Upper lobe of left lung (tissue), 6 donors: ENCODE results near the gene ST8SIA6. TPM values are rescaled to one million over a fixed set of nuclear protein-coding genes. Genes with fewer than 3 reads are reported as not detected.

Experiments
- ATAC-seq, 2 donors: fragments of 200-7000 bp; cut with Tn5 transposase; one replicate each; pipeline ENCODE4 v1.9.1; 2022; ENCODE audit warnings: mild to moderate bottlenecking in 2 of 2, moderate library complexity in 2 of 2; ENCODE audit not compliant: low FRiP score in 2 of 2
- DNase-seq, 2 donors: peaks; one replicate each; pipeline ENCODE4 v3.0.0-alpha.2; 2019 to 2020
- H3K27ac ChIP-seq, 4 donors: fragments of 200-600 bp; sonication (generic); one replicate each; pipeline ENCODE4 v1.5.1; 2016 to 2019
- H3K27me3 ChIP-seq, 4 donors: fragments of 200-600 bp; sonication (generic); one replicate each; pipeline ENCODE4 v1.5.1; 2017 to 2019
- H3K36me3 ChIP-seq, 4 donors: fragments of 200-600 bp; sonication (generic); one replicate each; pipeline ENCODE4 v1.5.1; 2016 to 2019
- H3K4me1 ChIP-seq, 4 donors: fragments of 200-600 bp; sonication (generic); one replicate each; pipeline ENCODE4 v1.5.1; 2018 to 2019
- H3K4me3 ChIP-seq, 4 donors: fragments of 200-600 bp; sonication (generic); one replicate each; pipeline ENCODE4 v1.5.1; 2017 to 2019; ENCODE audit warnings: mild to moderate bottlenecking in 2 of 4, moderate library complexity in 1 of 4
- H3K9me3 ChIP-seq, 4 donors: fragments of 200-600 bp; sonication (generic); one replicate each; pipeline ENCODE4 v1.5.1; 2018 to 2019
- CTCF ChIP-seq, 6 experiments: fragments of 450-650 bp in 4 of 6; fragments of 200-600 bp in 2 of 6; sonication (generic) in 2 of 6; IDR thresholded peaks; one replicate each; pipeline ENCODE4 v1.5.1; 2016 to 2019; ENCODE audit warnings: antibody characterized with exemption in 6 of 6
- EP300 ChIP-seq, 4 donors: sonication (generic); formaldehyde crosslinking; IDR thresholded peaks; one replicate each; pipeline ENCODE4 v1.5.1; 2017; ENCODE audit warnings: antibody characterized with exemption in 4 of 4, control low read depth in 2 of 4
- POLR2A ChIP-seq, 4 donors: fragments of 450-650 bp; IDR thresholded peaks; one replicate each; pipeline ENCODE4 v1.5.1; 2016 to 2017; ENCODE audit warnings: antibody characterized with exemption in 4 of 4, mild to moderate bottlenecking in 2 of 4
- POLR2AphosphoS5 ChIP-seq, 2 donors: sonication (generic); formaldehyde crosslinking; IDR thresholded peaks; one replicate each; pipeline ENCODE4 v1.5.1; 2017; ENCODE audit warnings: antibody characterized with exemption in 2 of 2
- WGBS, 2 donors: methylation state at CpG; one replicate each; pipeline ENCODE4 v1.1.5; 2017 to 2018; 5-methylcytosine and 5-hydroxymethylcytosine counted together
- total RNA-seq, 6 donors: library from RNA; depleted of rRNA in 4 of 6; stranded (reverse); fragments of >200 nt in 4 of 6; gene quantifications; one replicate each; pipeline versions ENCODE4 v1.1.0 to v1.2.1, GENCODE V29; 2016 to 2021
- donor health status: DM: no; HTN: no; CAD: no; lungs with moderate emphysema.
- donor health status: DM: no; HTN: yes; CAD: no; lungs with severe emphysema.

ST8SIA6 gene
- total RNA-seq, 6 donors from 2014 or later = 5.5 to 12.6 (median 7.0) TPM

GRCh38 chr10:17453035-17453372, 1.4 kb downstream of the ST8SIA6 start:
- Histone ChIP-seq H3K27ac (peak overlapping the region in 3 of 4 donors; percentile 80 to 85 (median 85)), H3K4me1 (peaks cover 11 to 18% (median 16%) of the 10 kb centered on the region in 4 donors), H3K36me3 (peaks cover 0 to 8% (median 0%) of the 10 kb centered on the region in 4 donors), H3K27me3 (peaks cover 0 to 14% (median 0%) of the 10 kb centered on the region in 4 donors), H3K9me3 (peaks cover 7 to 21% (median 17%) of the 10 kb centered on the region in 4 donors), H3K4me3 (peak overlapping the region in 3 of 4 donors; percentile 49 to 66 (median 60))
- WGBS, 2 donors = 8 to 14% methylated on average over 7 of the region's 7 CpGs
- no peak for DNase-seq
- no peak for ATAC-seq
- TF ChIP-seq POLR2AphosphoS5 (IDR thresholded peaks at IDR 0.05) (no peak), POLR2A (IDR thresholded peaks at IDR 0.05) (no peak), CTCF (IDR thresholded peaks at IDR 0.05) (no peak)

- TF ChIP-seq POLR2A (IDR thresholded peaks at IDR 0.05) = no peak
- TF ChIP-seq CTCF (IDR thresholded peaks at IDR 0.05) = no peak
- no peak for TF ChIP-seq EP300 (IDR thresholded peaks at IDR 0.05)
- no peak for TF ChIP-seq POLR2AphosphoS5 (IDR thresholded peaks at IDR 0.05)
- peak overlapping the region in 3 of 4 donors; percentile 19 to 58 (median 53) for H3K27ac ChIP-seq
- WGBS, 2 donors = 37 to 41% methylated on average over 6 of the region's 6 CpGs
- H3K36me3 ChIP-seq = peaks cover 0 to 8% (median 0%) of the 10 kb centered on the region in 4 donors
- peaks cover 11 to 18% (median 16%) of the 10 kb centered on the region in 4 donors for H3K4me1 ChIP-seq
- H3K4me3 ChIP-seq = peak overlapping the region in 3 of 4 donors; percentile 49 to 66 (median 60)
- DNase-seq (no peak), ATAC-seq (no peak)
- peaks cover 7 to 24% (median 18%) of the 10 kb centered on the region in 4 donors for H3K9me3 ChIP-seq
- peaks cover 0 to 14% (median 0%) of the 10 kb centered on the region in 4 donors for H3K27me3 ChIP-seq
Observed at GRCh38 chr10:17452060-17452841, 2.1 kb downstream of the ST8SIA6 start.

- peaks cover 0 to 14% (median 0%) of the 10 kb centered on the region in 4 donors for H3K27me3 ChIP-seq
- DNase-seq (no peak), ATAC-seq (no peak)
- peaks cover 7 to 24% (median 18%) of the 10 kb centered on the region in 4 donors for H3K9me3 ChIP-seq
- H3K4me3 ChIP-seq = no peak overlapping the region
- WGBS, 2 donors = 81 to 94% methylated on average over 4 of the region's 4 CpGs
- H3K27ac ChIP-seq = no peak overlapping the region
- no peak for TF ChIP-seq CTCF (IDR thresholded peaks at IDR 0.05)
- no peak for TF ChIP-seq EP300 (IDR thresholded peaks at IDR 0.05)
- TF ChIP-seq POLR2AphosphoS5 (IDR thresholded peaks at IDR 0.05) = no peak
- no peak for TF ChIP-seq POLR2A (IDR thresholded peaks at IDR 0.05)
- peaks cover 0 to 8% (median 0%) of the 10 kb centered on the region in 4 donors for H3K36me3 ChIP-seq
- peaks cover 11 to 19% (median 17%) of the 10 kb centered on the region in 4 donors for H3K4me1 ChIP-seq
Observed at GRCh38 chr10:17450024-17450423, 4.4 kb downstream of the ST8SIA6 start.

- ATAC-seq (no peak), DNase-seq (no peak)
- H3K4me3 ChIP-seq = no peak overlapping the region
- TF ChIP-seq POLR2AphosphoS5 (IDR thresholded peaks at IDR 0.05) (no peak), POLR2A (IDR thresholded peaks at IDR 0.05) (no peak), EP300 (IDR thresholded peaks at IDR 0.05) (no peak), CTCF (IDR thresholded peaks at IDR 0.05) (no peak)
- peaks cover 7 to 24% (median 18%) of the 10 kb centered on the region in 4 donors for H3K9me3 ChIP-seq
- no peaks in the 10 kb centered on the region for H3K27me3 ChIP-seq
- WGBS, 2 donors = 40 to 54% methylated on average over 5 of the region's 5 CpGs
- H3K27ac ChIP-seq = peak overlapping the region in 3 of 4 donors; percentile 5 to 69 (median 42)
- H3K4me1 ChIP-seq = peaks cover 0 to 4% (median 2%) of the 10 kb centered on the region in 4 donors
- H3K36me3 ChIP-seq = peaks cover 0 to 8% (median 0%) of the 10 kb centered on the region in 4 donors
Observed at GRCh38 chr10:17445400-17445998, 8.9 kb downstream of the ST8SIA6 start.
